Hepatocyte (in vitro differentiated cells): ENCODE results near the gene CABP2. TPM values are rescaled to one million over a fixed set of nuclear protein-coding genes. Genes with fewer than 3 reads are reported as not detected.
A peak's percentile ranks its signal among the peaks of the same experiment; 100 is the strongest.
"Not testable (repeated sequence)": the region's sequence is repeated elsewhere in the genome, so short reads cannot be mapped to it uniquely, and the experiment has no call there.

ENCODE experiments used
- DNase-seq: peaks from one replicate; pipeline ENCODE4 v3.0.0-alpha.2; 2016; ENCODE audit warnings: low spot score
- H2AFZ ChIP-seq: fragments of 200-600 bp; sonication (generic); 2 replicates; pipeline ENCODE4 v1.6.0; 2016; ENCODE audit warnings: antibody characterized with exemption, mild to moderate bottlenecking
- H3K27ac ChIP-seq: fragments of 200-600 bp; sonication (generic); 2 replicates; pipeline ENCODE4 v1.5.1; 2016; ENCODE audit warnings: mild to moderate bottlenecking
- H3K27me3 ChIP-seq: fragments of 200-600 bp; sonication (generic); 2 replicates; pipeline ENCODE4 v1.6.1; 2016
- H3K36me3 ChIP-seq: fragments of 200-600 bp; sonication (generic); replicated peaks from 2 replicates; pipeline ENCODE4 v1.5.1; 2016; ENCODE audit warnings: low read depth; ENCODE audit not compliant: insufficient read depth
- H3K4me1 ChIP-seq: fragments of 200-600 bp; sonication (generic); 2 replicates; pipeline ENCODE4 v1.5.1; 2016; ENCODE audit warnings: mild to moderate bottlenecking, moderate library complexity; ENCODE audit not compliant: insufficient read depth
- H3K4me2 ChIP-seq: fragments of 200-600 bp; sonication (generic); 2 replicates; pipeline ENCODE4 v1.6.0; 2016
- H3K4me3 ChIP-seq: fragments of 200-600 bp; sonication (generic); 2 replicates; pipeline ENCODE4 v1.5.1; 2016; ENCODE audit warnings: mild to moderate bottlenecking
- H3K79me2 ChIP-seq: fragments of 200-600 bp; sonication (generic); 2 replicates; pipeline ENCODE4 v1.6.0; 2017; ENCODE audit warnings: mild to moderate bottlenecking
- H3K9me2 ChIP-seq: fragments of 200-600 bp; sonication (generic); replicated peaks from 2 replicates; pipeline ENCODE4 v1.6.0; 2017; ENCODE audit warnings: mild to moderate bottlenecking; ENCODE audit not compliant: insufficient read depth
- H3K9me3 ChIP-seq: fragments of 200-600 bp; sonication (generic); 2 replicates; pipeline ENCODE4 v1.5.1; 2016; ENCODE audit warnings: low read depth, mild to moderate bottlenecking
- H4K20me1 ChIP-seq: fragments of 200-600 bp; sonication (generic); 2 replicates; pipeline ENCODE4 v1.6.0; 2016; ENCODE audit warnings: mild to moderate bottlenecking; ENCODE audit not compliant: insufficient read depth, poor library complexity, severe bottlenecking
- CTCF ChIP-seq: fragments of 200-600 bp; sonication (generic); IDR thresholded peaks from 2 replicates; pipeline ENCODE4 v1.5.1; 2016; ENCODE audit warnings: antibody characterized with exemption, mild to moderate bottlenecking; ENCODE audit not compliant: poor library complexity
- EZH2 ChIP-seq: fragments of 200-600 bp; sonication (generic); IDR thresholded peaks from 2 replicates; pipeline ENCODE4 v1.6.1; 2016; ENCODE audit warnings: antibody characterized with exemption, mild to moderate bottlenecking, borderline replicate concordance
- EZH2phosphoT487 ChIP-seq: fragments of 200-600 bp; sonication (generic); IDR thresholded peaks from one replicate; pipeline ENCODE4 v1.6.1; 2018; ENCODE audit warnings: antibody characterized with exemption, mild to moderate bottlenecking, low read depth, moderate library complexity; ENCODE audit not compliant: unreplicated experiment, severe bottlenecking
- WGBS: methylation state at CpG from one replicate; pipeline ENCODE4 v1.1.6; 2016; ENCODE audit warnings: low lambda C conversion rate; ENCODE audit errors: missing lambda C conversion rate; 5-methylcytosine and 5-hydroxymethylcytosine counted together
- polyA plus RNA-seq: library from polyadenylated mRNA; unstranded; fragments of >200 nt; fragmentation: Nextera tagmentation; extraction: Ambion mirVana; gene quantifications from 2 replicates; pipeline ENCODE4 v1.2.1, GENCODE V29; 2016
- total RNA-seq: library from RNA; depleted of rRNA; stranded (reverse); fragments of >200 nt; gene quantifications from 2 replicates; pipeline ENCODE4 v1.2.3, GENCODE V29; 2014

The CABP2 gene
- total and polyA plus RNA-seq, 2 experiments from 2014 or later: not detected

GRCh38 chr11:67571443-67571842 is 48.2 kb upstream of the CABP2 start:
- Histone ChIP-seq H3K79me2 (no peaks in the 10 kb centered on the region), H3K9me3 (no peaks in the 10 kb centered on the region), H3K27me3 (no peaks in the 10 kb centered on the region), H3K36me3 (no peaks in the 10 kb centered on the region), H3K27ac (no peak overlapping the region), H3K4me2 (no peak overlapping the region), H3K4me3 (no peak overlapping the region), H2AFZ (no peak overlapping the region), H3K4me1 (no peaks in the 10 kb centered on the region), H3K9me2 (no peaks in the 10 kb centered on the region), H4K20me1 (no peaks in the 10 kb centered on the region)
- TF ChIP-seq CTCF (no peak), EZH2 (no peak), EZH2phosphoT487 (no peak)
- 66% methylated on average over 6 of the region's 6 CpGs for WGBS
- no peak for DNase-seq

GRCh38 chr11:67564230-67564629 is 41.0 kb upstream of the CABP2 start:
- H2AFZ ChIP-seq: no peak overlapping the region
- H3K4me3 ChIP-seq: no peak overlapping the region
- H3K9me2 ChIP-seq: no peaks in the 10 kb centered on the region
- no peaks in the 10 kb centered on the region for H3K79me2 ChIP-seq
- DNase-seq: no peak
- no peaks in the 10 kb centered on the region for H3K9me3 ChIP-seq
- WGBS: 94% methylated on average over 4 of the region's 4 CpGs
- H3K27me3 ChIP-seq: no peaks in the 10 kb centered on the region
- no peak overlapping the region for H3K4me2 ChIP-seq
- no peaks in the 10 kb centered on the region for H3K36me3 ChIP-seq
- H3K27ac ChIP-seq: peak overlapping the region; percentile 81
- TF ChIP-seq EZH2phosphoT487 (no peak), EZH2 (no peak), CTCF (no peak)
- no peaks in the 10 kb centered on the region for H4K20me1 ChIP-seq
- peaks cover 13% of the 10 kb centered on the region for H3K4me1 ChIP-seq

GRCh38 chr11:67563705-67564114 is 40.5 kb upstream of the CABP2 start:
- not testable (repeated sequence) for H3K4me3 ChIP-seq, H2AFZ ChIP-seq, H3K79me2 ChIP-seq, H3K9me2 ChIP-seq, H3K36me3 ChIP-seq, H4K20me1 ChIP-seq, H3K27me3 ChIP-seq, H3K4me2 ChIP-seq, H3K9me3 ChIP-seq
- peak overlapping the region; percentile 89 for H3K27ac ChIP-seq
- DNase-seq: peak; percentile 75
- WGBS: 55% methylated on average over 11 of the region's 11 CpGs
- H3K4me1 ChIP-seq: peaks cover 16% of the 10 kb centered on the region

GRCh38 chr11:67562963-67563704 is 39.9 kb upstream of the CABP2 start:
- Histone ChIP-seq H2AFZ (no peak overlapping the region), H3K9me3 (no peaks in the 10 kb centered on the region), H3K4me1 (peaks cover 21% of the 10 kb centered on the region), H3K79me2 (no peaks in the 10 kb centered on the region), H3K27ac (peak overlapping the region; percentile 89), H3K36me3 (no peaks in the 10 kb centered on the region), H3K4me3 (no peak overlapping the region), H4K20me1 (no peaks in the 10 kb centered on the region), H3K9me2 (no peaks in the 10 kb centered on the region), H3K4me2 (no peak overlapping the region), H3K27me3 (no peaks in the 10 kb centered on the region)
- WGBS: 77% methylated on average over 10 of the region's 10 CpGs
- no peak for TF ChIP-seq CTCF
- TF ChIP-seq EZH2phosphoT487: no peak
- TF ChIP-seq EZH2: no peak
- no peak for DNase-seq
